GM12878 (cell line): ENCODE data around the gene THSD4. TPM values are rescaled to one million over a fixed set of nuclear protein-coding genes. Genes with fewer than 3 reads are reported as not detected.

ENCODE experiments used
- ATAC-seq: fragments of 200-7000 bp; cut with Tn5 transposase; 3 replicates; pipeline ENCODE4 v1.9.1; 2020; ENCODE audit warnings: mild to moderate bottlenecking, moderate library complexity
- BruUV-seq: library from RNA; stranded (reverse); fragments of 400-500 nt; replicated peaks from 2 replicates; lab custom pipeline; 2021; lab: Mats Ljungman, UMichigan
- CTCF ChIA-PET: fragments of 300-600 bp; sonication (Branson Sonifier 250); formaldehyde crosslinking; extraction: SDS; loops from one replicate; lab custom pipeline; 2021; ENCODE audit warnings: inconsistent platforms; lab: Yijun Ruan, JAX
- POLR2A ChIA-PET: fragments of 350-600 bp; formaldehyde crosslinking; extraction: SDS; loops from one replicate; lab custom pipeline; 2021; ENCODE audit warnings: inconsistent platforms; lab: Charles Lee
- RAD21 ChIA-PET: fragments of 300-600 bp; sonication (Branson Sonifier 250); formaldehyde crosslinking; loops from one replicate; lab custom pipeline; 2023; ENCODE audit warnings: antibody characterized with exemption; ENCODE audit not compliant: unreplicated experiment; lab: Charles Lee
- SMC1A ChIA-PET: fragments of 300-600 bp; sonication (Branson Sonifier 250); formaldehyde crosslinking; loops from one replicate; lab custom pipeline; 2023; ENCODE audit not compliant: unreplicated experiment, uncharacterized antibody; lab: Charles Lee
- DNase-seq: peaks from one replicate; pipeline ENCODE4 v3.0.0-alpha.2; 2011; ENCODE audit warnings: low read depth, low spot score
- FAIRE-seq: peaks from 3 replicates; lab custom pipeline; 2011; peaks lifted over from hg19 to GRCh38; lab: Jason Lieb, UNC
- H2AFZ ChIP-seq: 2 replicates; pipeline ENCODE4 v1.6.0; 2011; ENCODE audit warnings: low read depth, low read length, control low read depth; ENCODE audit not compliant: control insufficient read depth
- H3K27ac ChIP-seq: 2 replicates; pipeline ENCODE4 v1.5.1; 2011; ENCODE audit warnings: control low read depth; ENCODE audit not compliant: control insufficient read depth, insufficient read depth
- H3K27me3 ChIP-seq, 2 experiments: replicated peaks in 1 of 2; 2 replicates each; pipeline versions ENCODE4 v1.6.0 to v1.6.1; 2011; ENCODE audit warnings: low read length in 1 of 2; ENCODE audit not compliant: control insufficient read depth in 2 of 2, insufficient read depth in 2 of 2
- H3K36me3 ChIP-seq, 2 experiments: 2 replicates each; pipeline ENCODE4 v1.5.1; 2011; ENCODE audit warnings: low read length in 1 of 2; ENCODE audit not compliant: control insufficient read depth in 2 of 2, insufficient read depth in 2 of 2
- H3K4me1 ChIP-seq: 2 replicates; pipeline ENCODE4 v1.6.1; 2011; ENCODE audit warnings: mild to moderate bottlenecking, low read length, moderate library complexity, mixed read lengths; ENCODE audit not compliant: control insufficient read depth, insufficient read depth
- H3K4me2 ChIP-seq: 2 replicates; pipeline ENCODE4 v1.6.0; 2011; ENCODE audit warnings: control low read depth; ENCODE audit not compliant: control insufficient read depth, insufficient read depth
- H3K4me3 ChIP-seq: fragments of 200-600 bp; sonication (generic); 2 replicates; pipeline ENCODE4 v1.5.1; 2016
- H3K79me2 ChIP-seq: 2 replicates; pipeline ENCODE4 v1.6.0; 2011; ENCODE audit warnings: low read length; ENCODE audit not compliant: control insufficient read depth, insufficient read depth
- H3K9ac ChIP-seq: 2 replicates; pipeline ENCODE4 v1.8.0; 2011; ENCODE audit warnings: low read length, control low read depth, mixed read lengths; ENCODE audit not compliant: control insufficient read depth, insufficient read depth
- H3K9me3 ChIP-seq: replicated peaks from 3 replicates; pipeline ENCODE4 v1.5.1; 2011; ENCODE audit warnings: mild to moderate bottlenecking, low read length; ENCODE audit not compliant: control insufficient read depth, insufficient read depth
- H4K20me1 ChIP-seq: 2 replicates; pipeline ENCODE4 v1.6.0; 2011; ENCODE audit not compliant: control insufficient read depth, insufficient read depth
- ATF7 ChIP-seq: fragments of 450-650 bp; IDR thresholded peaks from 2 replicates; pipeline ENCODE4 v1.6.1; 2016; ENCODE audit warnings: low read depth, mild to moderate bottlenecking
- BCL11A ChIP-seq: IDR thresholded peaks from 2 replicates; pipeline ENCODE4 v1.6.1; 2011; ENCODE audit warnings: low read depth, low read length
- HDAC2 ChIP-seq: fragments of 200-600 bp; sonication (generic); IDR thresholded peaks from 2 replicates; pipeline ENCODE4 v1.6.1; 2017
- IKZF1 ChIP-seq: fragments of 450-650 bp; conservative IDR thresholded peaks from 2 replicates; pipeline ENCODE4 v1.6.1; 2017; ENCODE audit warnings: antibody characterized with exemption, mild to moderate bottlenecking
- JUNB ChIP-seq: IDR thresholded peaks from 2 replicates; pipeline ENCODE4 v1.6.1; 2016; ENCODE audit warnings: antibody characterized with exemption, mild to moderate bottlenecking
- MLLT1 ChIP-seq: fragments of 450-650 bp; IDR thresholded peaks from 2 replicates; pipeline ENCODE4 v1.6.1; 2016; ENCODE audit warnings: mild to moderate bottlenecking
- MTA3 ChIP-seq: IDR thresholded peaks from 2 replicates; pipeline ENCODE4 v1.6.1; 2012; ENCODE audit warnings: low read length, inconsistent platforms, borderline replicate concordance
- MYB ChIP-seq: fragments of 150-350 bp; IDR thresholded peaks from 2 replicates; pipeline ENCODE4 v1.6.1; 2014; ENCODE audit warnings: mild to moderate bottlenecking, low read depth, low read length, borderline replicate concordance
- MYC ChIP-seq: IDR thresholded peaks from 2 replicates; pipeline ENCODE4 v1.6.1; 2011; ENCODE audit warnings: mild to moderate bottlenecking, low read length, moderate library complexity, inconsistent platforms; ENCODE audit not compliant: insufficient read depth, insufficient replicate concordance, insufficient read length, severe bottlenecking
- RAD21 ChIP-seq: IDR thresholded peaks from 2 replicates; pipeline ENCODE4 v1.6.1; 2011; ENCODE audit warnings: mild to moderate bottlenecking, low read depth, low read length, moderate library complexity; ENCODE audit not compliant: insufficient read depth
- RB1 ChIP-seq: fragments of 450-650 bp; formaldehyde crosslinking; IDR thresholded peaks from 2 replicates; pipeline ENCODE4 v1.6.1; 2017; ENCODE audit warnings: mild to moderate bottlenecking, borderline replicate concordance
- RUNX3 ChIP-seq: IDR thresholded peaks from 2 replicates; pipeline ENCODE4 v1.6.1; 2012; ENCODE audit warnings: low read length, inconsistent platforms
- TBL1XR1 ChIP-seq: IDR thresholded peaks from 2 replicates; pipeline ENCODE4 v1.6.1; 2012; ENCODE audit warnings: low read depth, low read length, improper control_type of control experiment
- ZNF217 ChIP-seq: fragments of 450-650 bp; IDR thresholded peaks from 2 replicates; pipeline ENCODE4 v1.6.1; 2017; ENCODE audit warnings: antibody characterized with exemption, mild to moderate bottlenecking
- ZNF274 ChIP-seq: IDR thresholded peaks from one replicate; pipeline ENCODE4 v1.8.0; 2011; ENCODE audit not compliant: insufficient read length, insufficient read depth
- WGBS: methylation state at CpG from one replicate; pipeline ENCODE4 v1.1.6; 2016; ENCODE audit warnings: low lambda C conversion rate; ENCODE audit not compliant: insufficient replicate concordance, insufficient coverage; ENCODE audit errors: missing lambda C conversion rate; 5-methylcytosine and 5-hydroxymethylcytosine counted together
- in situ Hi-C: fragments of 300-500 bp; cut with MboI; formaldehyde crosslinking; loops from 9 replicates; pipeline ENCODE4 v1.14.3; 2018; ENCODE audit warnings: mixed read lengths
- intact Hi-C: fragments of 100-400 bp; cut with micrococcal nuclease; formaldehyde crosslinking; loops from one replicate; pipeline ENCODE4 v1.14.2; 2022; ENCODE audit not compliant: unreplicated experiment
- polyA plus RNA-seq, 11 experiments: library from polyadenylated mRNA; depleted of rRNA in 4 of 11; unstranded in 6 of 11; stranded (reverse) in 5 of 11; fragments of >200 nt; fragmentation: Nextera tagmentation in 4 of 11; fragmentation: Illumina TruSeq in 1 of 11; extraction: Ambion mirVana in 4 of 11; extraction: Trizol in 1 of 11; gene quantifications; 1 replicate in 1 of 11; 2 replicates in 10 of 11; pipeline versions ENCODE4 v1.2.1 to v1.2.3, GENCODE V29; 2011 to 2016; ENCODE audit warnings: inconsistent platforms in 2 of 11, missing spikeins in 2 of 11, low read depth in 1 of 11
- total RNA-seq, 4 experiments: library from RNA; depleted of rRNA in 3 of 4; stranded (reverse); fragments of >200 nt in 3 of 4; fragmentation: Illumina TruSeq in 1 of 4; extraction: Trizol in 1 of 4; gene quantifications; 2 replicates each; pipeline versions ENCODE4 v1.2.1 to v1.2.3, GENCODE V29; 2013 to 2021

Gene THSD4
- total and polyA plus RNA-seq, 10 of the 15 experiments (the other 5 are each of a cell fraction or from before 2014, with no cell fraction given): 0.04 to 0.13 (median 0.05) TPM; not detected in 7

GRCh38 chr15:71094137-71094536, 21.1 kb upstream of the THSD4 start:
- TF ChIP-seq MYB (no peak), ZNF217 (no peak), TBL1XR1 (no peak), HDAC2 (no peak), MYC (no peak), RUNX3 (no peak), RB1 (no peak), ATF7 (no peak), MTA3 (no peak), ZNF274 (no peak), MLLT1 (no peak), RAD21 (no peak), BCL11A (no peak), IKZF1 (no peak), JUNB (no peak)
- no peak for ATAC-seq
- no peak for DNase-seq
- Histone ChIP-seq H3K27ac (no peak overlapping the region), H3K9ac (no peak overlapping the region), H3K9me3 (no peaks in the 10 kb centered on the region; the same call in 2 of the 3 replicates), H3K4me2 (no peak overlapping the region), H4K20me1 (no peaks in the 10 kb centered on the region), H3K4me3 (no peak overlapping the region), H3K27me3 (no peaks in the 10 kb centered on the region), H2AFZ (no peak overlapping the region), H3K79me2 (no peaks in the 10 kb centered on the region), H3K36me3 (no peaks in the 10 kb centered on the region), H3K4me1 (no peaks in the 10 kb centered on the region)
- 90% methylated on average over 2 of the region's 2 CpGs for WGBS
- ChIA-PET RAD21 (no interaction called here), CTCF (no interaction called here), SMC1A (interaction anchor here (0.6 kb wide), 1 partner anchor 201 kb away, joined by 3 read pairs; no protein-coding TSS in a partner anchor), POLR2A (no interaction called here)
- BruUV-seq: no TSS peak
- intact Hi-C loops: no loop called here
- in situ Hi-C loops: no loop called here
- no peak for FAIRE-seq
